Colonic mucosa (tissue), 4 donors: Measurements from ENCODE around the gene ZNF541. TPM values are rescaled to one million over a fixed set of nuclear protein-coding genes. Genes with fewer than 3 reads are reported as not detected.

ENCODE experiments used
- DNase-seq: peaks from one replicate; pipeline ENCODE4 v3.0.0-alpha.2; 2020
- H3K27ac ChIP-seq: fragments of 200-600 bp; one replicate; pipeline ENCODE4 v1.8.0; 2021
- H3K27me3 ChIP-seq: fragments of 200-600 bp; one replicate; pipeline ENCODE4 v1.8.0; 2021
- H3K36me3 ChIP-seq: fragments of 200-600 bp; one replicate; pipeline ENCODE4 v1.8.0; 2021
- H3K4me1 ChIP-seq: fragments of 200-600 bp; one replicate; pipeline ENCODE4 v1.8.0; 2021; ENCODE audit warnings: mild to moderate bottlenecking
- H3K4me3 ChIP-seq: fragments of 200-600 bp; one replicate; pipeline ENCODE4 v1.8.0; 2021
- H3K9ac ChIP-seq, 2 donors: one replicate each; pipeline ENCODE4 v1.7.0; 2013; ENCODE audit warnings: control low read depth in 2 of 2, low read depth in 2 of 2, low read length in 2 of 2
- H3K9me3 ChIP-seq: fragments of 200-600 bp; one replicate; pipeline ENCODE4 v1.8.0; 2021
- intact Hi-C: fragments of 100-400 bp; cut with DNase I; formaldehyde crosslinking; loops from one replicate; pipeline ENCODE4 v1.14.1; 2022
- total RNA-seq, 2 donors: library from RNA; stranded (reverse); fragmentation: NEBNext Ultra II Directional in 1 of 2; extraction: Animal tissue kit (Norgen Biotek cat#: 25700) in 1 of 2; gene quantifications; one replicate each; pipeline ENCODE4 v1.2.1, GENCODE V29; 2021
- TF ChIP-seq, protein P1 (sequence below): fragments of 200-600 bp; IDR thresholded peaks from one replicate; pipeline ENCODE4 v1.8.0; 2022; ENCODE audit warnings: antibody characterized with exemption, mild to moderate bottlenecking
- donor health status: healthy.
- donor health status: DM: no; HTN: no; CAD: no.
- donor health status: DM: no; HTN: no; CAD: no.

ZNF541 gene
- total RNA-seq, 2 donors from 2014 or later = 0.10 to 0.21 TPM

DNA sequence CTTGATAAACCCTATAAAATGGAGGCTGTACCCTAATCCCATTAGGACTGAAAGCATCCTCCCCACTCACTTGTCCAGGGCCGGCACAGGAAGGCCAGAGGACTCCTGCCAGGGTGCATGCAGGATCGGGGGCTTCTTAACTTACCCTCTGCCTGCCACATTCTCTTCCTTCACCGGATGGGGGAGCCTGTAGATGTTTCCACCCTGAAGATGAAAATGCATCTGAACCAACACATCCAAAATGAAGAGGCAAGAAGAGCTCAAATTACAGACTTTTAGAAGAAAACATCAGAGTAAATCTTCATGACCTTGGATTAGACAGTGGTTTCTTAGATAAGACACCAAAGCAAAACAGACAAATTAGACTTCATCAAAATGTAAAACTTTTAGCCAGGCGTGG lies 32.2 kb downstream of the ZNF541 start:
- DNase-seq = no peak
- TF ChIP-seq, protein P1, sequence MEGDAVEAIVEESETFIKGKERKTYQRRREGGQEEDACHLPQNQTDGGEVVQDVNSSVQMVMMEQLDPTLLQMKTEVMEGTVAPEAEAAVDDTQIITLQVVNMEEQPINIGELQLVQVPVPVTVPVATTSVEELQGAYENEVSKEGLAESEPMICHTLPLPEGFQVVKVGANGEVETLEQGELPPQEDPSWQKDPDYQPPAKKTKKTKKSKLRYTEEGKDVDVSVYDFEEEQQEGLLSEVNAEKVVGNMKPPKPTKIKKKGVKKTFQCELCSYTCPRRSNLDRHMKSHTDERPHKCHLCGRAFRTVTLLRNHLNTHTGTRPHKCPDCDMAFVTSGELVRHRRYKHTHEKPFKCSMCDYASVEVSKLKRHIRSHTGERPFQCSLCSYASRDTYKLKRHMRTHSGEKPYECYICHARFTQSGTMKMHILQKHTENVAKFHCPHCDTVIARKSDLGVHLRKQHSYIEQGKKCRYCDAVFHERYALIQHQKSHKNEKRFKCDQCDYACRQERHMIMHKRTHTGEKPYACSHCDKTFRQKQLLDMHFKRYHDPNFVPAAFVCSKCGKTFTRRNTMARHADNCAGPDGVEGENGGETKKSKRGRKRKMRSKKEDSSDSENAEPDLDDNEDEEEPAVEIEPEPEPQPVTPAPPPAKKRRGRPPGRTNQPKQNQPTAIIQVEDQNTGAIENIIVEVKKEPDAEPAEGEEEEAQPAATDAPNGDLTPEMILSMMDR = no peak
- intact Hi-C loops = no loop called here
- Histone ChIP-seq H3K27me3 (peaks cover 4% of the 10 kb centered on the region), H3K27ac (no peak overlapping the region), H3K9ac (no peak overlapping the region), H3K9me3 (no peaks in the 10 kb centered on the region), H3K4me1 (no peaks in the 10 kb centered on the region), H3K36me3 (no peaks in the 10 kb centered on the region), H3K4me3 (no peak overlapping the region)

DNA sequence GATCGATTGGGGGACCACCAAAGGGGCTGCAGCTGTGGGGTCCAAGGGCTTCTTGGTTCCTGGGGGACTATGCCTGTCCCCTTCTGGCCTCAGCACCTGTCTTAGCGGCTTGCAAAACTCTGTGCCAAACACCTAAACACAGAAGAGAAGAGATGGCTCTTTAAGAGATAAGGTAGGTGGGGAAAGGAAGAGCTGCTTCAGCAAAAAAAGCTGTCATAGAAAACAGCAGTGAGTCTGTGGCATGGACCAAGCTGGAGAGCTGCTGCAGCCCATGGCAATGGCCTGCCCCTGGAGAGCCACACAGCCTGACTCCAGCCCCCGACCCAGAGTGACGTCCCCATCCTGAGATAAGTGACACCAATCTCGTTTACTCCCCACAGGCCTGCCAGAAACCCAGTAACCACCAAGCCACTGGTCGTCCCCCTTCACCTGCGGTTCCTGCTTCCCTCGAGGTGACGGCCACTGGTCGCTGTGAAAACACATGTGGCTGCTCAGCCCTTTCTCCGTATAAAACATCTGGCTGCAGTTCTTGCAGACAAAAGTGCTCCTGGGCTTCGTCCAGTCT lies 33.1 kb downstream of the ZNF541 start:
- no peak overlapping the region for H3K27ac ChIP-seq

DNA sequence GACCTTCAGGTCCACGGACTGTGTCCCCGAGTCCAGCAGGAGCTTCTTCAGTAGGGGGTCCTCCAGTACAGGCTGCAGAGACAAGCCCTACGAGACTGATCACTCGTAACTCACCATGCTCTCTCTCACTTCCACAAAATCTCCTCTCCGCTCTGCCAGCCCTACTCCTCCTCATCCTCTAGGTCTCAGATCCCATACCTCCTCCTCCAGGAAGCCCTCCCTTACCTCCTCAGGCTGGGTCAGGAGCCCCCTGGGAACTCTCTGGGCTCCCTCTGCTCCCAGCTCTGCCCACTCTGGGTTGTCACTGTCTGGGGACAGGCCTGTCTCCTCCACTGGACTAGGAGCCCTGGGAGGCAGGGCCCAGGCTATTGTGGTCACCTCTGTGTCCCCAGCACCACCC lies 34.1 kb downstream of the ZNF541 start:
- no peak overlapping the region for H3K9ac ChIP-seq
- no peaks in the 10 kb centered on the region for H3K4me1 ChIP-seq
- H3K9me3 ChIP-seq = no peaks in the 10 kb centered on the region
- H3K27ac ChIP-seq = no peak overlapping the region
- DNase-seq = no peak
- H3K4me3 ChIP-seq = no peak overlapping the region
- TF ChIP-seq, protein P1 = no peak
- H3K27me3 ChIP-seq = no peaks in the 10 kb centered on the region
- intact Hi-C loops = no loop called here
- no peaks in the 10 kb centered on the region for H3K36me3 ChIP-seq

More for the DNA sequence above, 33.1 kb downstream of the ZNF541 start:
- no peaks in the 10 kb centered on the region for H3K36me3 ChIP-seq
- H3K4me1 ChIP-seq = no peaks in the 10 kb centered on the region
- TF ChIP-seq, protein P1 = no peak
- no peaks in the 10 kb centered on the region for H3K27me3 ChIP-seq
- no peaks in the 10 kb centered on the region for H3K9me3 ChIP-seq
- no peak for DNase-seq
- H3K4me3 ChIP-seq = no peak overlapping the region
- H3K9ac ChIP-seq = no peak overlapping the region
- intact Hi-C loops = no loop called here

DNA sequence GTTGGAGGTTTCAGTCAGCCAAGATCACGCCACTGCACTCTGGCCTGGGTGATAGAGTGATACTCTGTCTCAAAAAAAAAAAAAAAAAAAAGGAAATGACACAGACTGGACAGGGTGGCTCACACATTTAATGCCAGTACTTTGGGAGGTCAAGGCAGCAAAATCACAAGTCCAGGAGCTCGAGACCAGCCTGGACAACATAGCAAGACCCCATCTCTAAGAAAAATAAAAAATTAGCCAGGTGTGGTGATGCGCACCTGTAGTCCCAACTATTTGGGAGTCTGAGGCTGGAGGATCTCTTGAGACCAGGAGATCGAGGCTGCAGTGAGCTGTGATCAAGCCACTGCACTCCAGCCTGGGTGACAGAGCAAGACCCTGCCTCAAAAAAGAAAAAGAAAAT lies 35.5 kb downstream of the ZNF541 start:
- H3K9me3 ChIP-seq = no peaks in the 10 kb centered on the region
- no peaks in the 10 kb centered on the region for H3K36me3 ChIP-seq
- H3K27ac ChIP-seq = no peak overlapping the region
- DNase-seq = no peak
- intact Hi-C loops = no loop called here
- no peaks in the 10 kb centered on the region for H3K4me1 ChIP-seq
- no peak overlapping the region for H3K9ac ChIP-seq
- TF ChIP-seq, protein P1 = no peak
- H3K4me3 ChIP-seq = no peak overlapping the region
- no peaks in the 10 kb centered on the region for H3K27me3 ChIP-seq

DNA sequence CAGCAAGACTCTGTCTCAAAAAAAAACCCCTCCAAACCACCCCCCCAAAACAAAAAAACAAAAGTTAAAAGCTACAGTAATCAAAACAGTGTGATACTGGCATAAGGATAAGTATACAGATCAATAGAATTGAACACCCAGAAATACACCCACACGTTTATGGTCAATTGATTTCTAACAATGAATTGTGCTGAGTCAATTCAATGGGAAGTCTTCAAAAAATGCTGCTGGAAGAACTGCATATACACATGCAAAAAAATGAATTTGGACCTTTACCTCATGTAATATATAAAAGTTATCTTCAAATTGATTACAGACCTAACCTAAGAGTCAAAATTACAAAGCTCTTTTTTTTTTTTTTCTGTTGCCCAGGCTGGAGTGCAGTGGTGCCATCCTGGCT lies 38.3 kb downstream of the ZNF541 start:
- Histone ChIP-seq H3K36me3 (no peaks in the 10 kb centered on the region), H3K9ac (no peak overlapping the region), H3K27me3 (no peaks in the 10 kb centered on the region), H3K4me3 (no peak overlapping the region), H3K4me1 (no peaks in the 10 kb centered on the region), H3K9me3 (no peaks in the 10 kb centered on the region), H3K27ac (no peak overlapping the region)
- intact Hi-C loops = no loop called here
- DNase-seq = no peak
- TF ChIP-seq, protein P1 = no peak
